IMR-90 (cell line): ENCODE data around the gene SF3A2. TPM values are rescaled to one million over a fixed set of nuclear protein-coding genes. Genes with fewer than 3 reads are reported as not detected.

Source experiments
- ATAC-seq: fragments of 200-7000 bp; cut with Tn5 transposase; 2 replicates; pipeline ENCODE4 v1.9.1; 2020; ENCODE audit warnings: low read depth, mild to moderate bottlenecking, moderate library complexity
- BruUV-seq: library from RNA; stranded (reverse); fragments of 400-500 nt; replicated peaks from 2 replicates; lab custom pipeline; 2021; lab: Mats Ljungman, UMichigan
- CTCF ChIA-PET: fragments of 300-600 bp; formaldehyde crosslinking; extraction: SDS; loops from one replicate; lab custom pipeline; 2021; ENCODE audit warnings: antibody characterized with exemption; lab: Yijun Ruan, JAX
- POLR2A ChIA-PET: fragments of 300-600 bp; sonication (Branson Sonifier 250); formaldehyde crosslinking; loops from one replicate; lab custom pipeline; 2022; ENCODE audit warnings: antibody characterized with exemption; ENCODE audit not compliant: unreplicated experiment; lab: Charles Lee
- DNase-seq: peaks from one replicate; pipeline ENCODE4 v3.0.0; 2013
- H2AFZ ChIP-seq: replicated peaks from 2 replicates; pipeline ENCODE3; 2013; ENCODE audit warnings: low read length, mild to moderate bottlenecking; ENCODE audit not compliant: poor library complexity
- H2AK5ac ChIP-seq: 2 replicates; pipeline ENCODE4 v1.6.1; 2013; ENCODE audit warnings: low read depth, low read length, inconsistent platforms
- H2AK9ac ChIP-seq: replicated peaks from 2 replicates; pipeline ENCODE3; 2013; ENCODE audit warnings: mild to moderate bottlenecking, low read depth, low read length, moderate library complexity; ENCODE audit not compliant: poor library complexity
- H2BK120ac ChIP-seq: 2 replicates; pipeline ENCODE4 v1.6.1; 2013; ENCODE audit warnings: low read depth, low read length, inconsistent platforms
- H2BK15ac ChIP-seq: 3 replicates; pipeline ENCODE4 v1.6.1; 2013; ENCODE audit warnings: low read depth, low read length, inconsistent platforms
- H2BK20ac ChIP-seq: 2 replicates; pipeline ENCODE4 v1.6.1; 2013; ENCODE audit warnings: low read depth, mild to moderate bottlenecking, inconsistent platforms, low read length, moderate library complexity
- H2BK5ac ChIP-seq: 2 replicates; pipeline ENCODE4 v1.6.1; 2013; ENCODE audit warnings: mild to moderate bottlenecking, low read depth, low read length, inconsistent platforms; ENCODE audit not compliant: poor library complexity, severe bottlenecking
- H3K14ac ChIP-seq: replicated peaks from 2 replicates; pipeline ENCODE4 v1.6.1; 2013; ENCODE audit warnings: low read depth, low read length, inconsistent platforms
- H3K18ac ChIP-seq: 2 replicates; pipeline ENCODE4 v1.6.1; 2013; ENCODE audit warnings: low read depth, low read length, control low read depth
- H3K23ac ChIP-seq: 2 replicates; pipeline ENCODE4 v1.6.1; 2013; ENCODE audit warnings: low read depth, low read length, inconsistent platforms
- H3K27ac ChIP-seq: 2 replicates; pipeline ENCODE4 v1.5.1; 2013; ENCODE audit warnings: mild to moderate bottlenecking, control low read depth, low read length; ENCODE audit not compliant: insufficient read depth
- H3K27me3 ChIP-seq: 2 replicates; pipeline ENCODE4 v1.6.1; 2013; ENCODE audit warnings: low read length; ENCODE audit not compliant: control insufficient read depth, insufficient read depth
- H3K36me3 ChIP-seq: 2 replicates; pipeline ENCODE4 v1.6.1; 2013; ENCODE audit warnings: low read length, mixed read lengths; ENCODE audit not compliant: control insufficient read depth, insufficient read depth
- H3K4ac ChIP-seq: 2 replicates; pipeline ENCODE4 v1.6.1; 2013; ENCODE audit warnings: low read depth, low read length, inconsistent platforms
- H3K4me1 ChIP-seq: 2 replicates; pipeline ENCODE4 v1.6.1; 2013; ENCODE audit warnings: low read length, mixed read lengths; ENCODE audit not compliant: control insufficient read depth, insufficient read depth
- H3K4me2 ChIP-seq: 2 replicates; pipeline ENCODE4 v1.6.1; 2013; ENCODE audit warnings: low read depth, mild to moderate bottlenecking, control low read depth, low read length, moderate library complexity
- H3K4me3 ChIP-seq: 2 replicates; pipeline ENCODE4 v1.5.1; 2013; ENCODE audit warnings: low read depth, mild to moderate bottlenecking, control low read depth, low read length, moderate library complexity; ENCODE audit not compliant: insufficient read depth
- H3K56ac ChIP-seq: 2 replicates; pipeline ENCODE4 v1.6.1; 2013; ENCODE audit warnings: low read length, inconsistent platforms; ENCODE audit not compliant: insufficient read depth; ENCODE audit errors: extremely low read depth
- H3K79me1 ChIP-seq, 2 experiments: 2 replicates each; pipeline ENCODE4 v1.6.1; 2013; ENCODE audit warnings: low read length in 2 of 2, inconsistent platforms in 1 of 2, low read depth in 1 of 2
- H3K9ac ChIP-seq: 2 replicates; pipeline ENCODE4 v1.6.1; 2013; ENCODE audit warnings: low read depth, low read length, control low read depth
- H3K9me1 ChIP-seq: 2 replicates; pipeline ENCODE4 v1.6.1; 2013; ENCODE audit warnings: low read length, inconsistent platforms; ENCODE audit not compliant: insufficient read depth
- H3K9me3 ChIP-seq: 2 replicates; pipeline ENCODE4 v1.6.1; 2013; ENCODE audit warnings: low read length; ENCODE audit not compliant: control insufficient read depth, insufficient read depth
- H4K20me1 ChIP-seq: 2 replicates; pipeline ENCODE4 v1.6.1; 2013; ENCODE audit warnings: low read length, inconsistent platforms; ENCODE audit not compliant: insufficient read depth
- H4K5ac ChIP-seq: 2 replicates; pipeline ENCODE4 v1.6.1; 2013; ENCODE audit warnings: mild to moderate bottlenecking, low read depth, low read length, control low read depth
- H4K8ac ChIP-seq, 2 experiments: 2 replicates each; pipeline ENCODE4 v1.6.1; 2013; ENCODE audit warnings: low read depth in 2 of 2, low read length in 2 of 2, control low read depth in 1 of 2, inconsistent platforms in 1 of 2
- H4K91ac ChIP-seq: 2 replicates; pipeline ENCODE4 v1.6.1; 2013; ENCODE audit warnings: low read depth, low read length, inconsistent platforms; ENCODE audit not compliant: insufficient read depth
- BHLHE40 ChIP-seq: fragments of 150-350 bp; IDR thresholded peaks from 2 replicates; pipeline ENCODE4 v1.6.1; 2016; ENCODE audit warnings: mild to moderate bottlenecking, low read depth, low read length
- CEBPB ChIP-seq: IDR thresholded peaks from 2 replicates; pipeline ENCODE4 v1.6.1; 2012; ENCODE audit warnings: low read depth, low read length, improper control_type of control experiment
- CHD1 ChIP-seq: IDR thresholded peaks from 2 replicates; pipeline ENCODE4 v1.6.1; 2012; ENCODE audit warnings: low read depth, low read length, improper control_type of control experiment
- CTCF ChIP-seq: conservative IDR thresholded peaks from 2 replicates; pipeline ENCODE4 v1.5.1; 2012; ENCODE audit warnings: mild to moderate bottlenecking, low read depth, low read length, improper control_type of control experiment
- ELK1 ChIP-seq: fragments of 150-350 bp; IDR thresholded peaks from 2 replicates; pipeline ENCODE4 v1.6.1; 2016; ENCODE audit warnings: low read depth, mild to moderate bottlenecking, low read length, moderate library complexity, borderline replicate concordance
- FOS ChIP-seq: fragments of 150-350 bp; IDR thresholded peaks from 2 replicates; pipeline ENCODE4 v1.6.1; 2016; ENCODE audit warnings: low read depth, low read length
- MAFK ChIP-seq: IDR thresholded peaks from 2 replicates; pipeline ENCODE4 v1.6.1; 2012; ENCODE audit warnings: low read depth, low read length, improper control_type of control experiment
- MAZ ChIP-seq: IDR thresholded peaks from 2 replicates; pipeline ENCODE4 v1.6.1; 2012; ENCODE audit warnings: low read depth, mild to moderate bottlenecking, low read length, improper control_type of control experiment, moderate library complexity, borderline replicate concordance
- MXI1 ChIP-seq: IDR thresholded peaks from 2 replicates; pipeline ENCODE4 v1.6.1; 2012; ENCODE audit warnings: low read depth, mild to moderate bottlenecking, low read length, moderate library complexity, borderline replicate concordance
- NFE2L2 ChIP-seq: fragments of 150-350 bp; IDR thresholded peaks from 2 replicates; pipeline ENCODE4 v1.6.1; 2016; ENCODE audit warnings: low read depth, mild to moderate bottlenecking, low read length
- POLR2A ChIP-seq: IDR thresholded peaks from 2 replicates; pipeline ENCODE4 v1.6.1; 2012; ENCODE audit warnings: mild to moderate bottlenecking, low read depth, low read length
- RAD21 ChIP-seq: IDR thresholded peaks from 2 replicates; pipeline ENCODE4 v1.6.1; 2012; ENCODE audit warnings: low read length, improper control_type of control experiment
- RCOR1 ChIP-seq: IDR thresholded peaks from 2 replicates; pipeline ENCODE4 v1.6.1; 2012; ENCODE audit warnings: mild to moderate bottlenecking, low read length, improper control_type of control experiment; ENCODE audit not compliant: insufficient replicate concordance
- RFX5 ChIP-seq: IDR thresholded peaks from 2 replicates; pipeline ENCODE4 v1.8.0; 2012; ENCODE audit warnings: low read depth, mild to moderate bottlenecking, low read length, moderate library complexity
- SMC3 ChIP-seq: fragments of 150-350 bp; IDR thresholded peaks from 2 replicates; pipeline ENCODE4 v1.6.1; 2016; ENCODE audit warnings: low read depth, mild to moderate bottlenecking, antibody characterized with exemption, low read length, moderate library complexity
- WGBS, 2 experiments: methylation state at CpG; one replicate each; pipeline versions ENCODE4 v1.1.5 to v1.1.7; 2013; ENCODE audit warnings: missing lambda C conversion rate in 2 of 2; ENCODE audit not compliant: insufficient read length in 1 of 2; ENCODE audit errors: extremely low coverage in 2 of 2; 5-methylcytosine and 5-hydroxymethylcytosine counted together
- dilution Hi-C: fragments of 300-500 bp; cut with HindIII; formaldehyde crosslinking; loops from one replicate; pipeline ENCODE4 v1.14.3; 2018; ENCODE audit warnings: low sequenced_read_pairs; ENCODE audit not compliant: unreplicated experiment
- in situ Hi-C: fragments of 300-500 bp; cut with MboI; formaldehyde crosslinking; loops from 3 replicates; pipeline ENCODE4 v1.14.3; 2019; ENCODE audit warnings: low sequenced_read_pairs, inconsistent platforms, mixed read lengths
- intact Hi-C: fragments of 100-400 bp; cut with micrococcal nuclease; formaldehyde crosslinking; loops from 2 replicates; pipeline ENCODE4 v1.10.0; 2022
- polyA plus RNA-seq, 3 experiments: library from polyadenylated mRNA; depleted of rRNA; stranded (reverse); fragments of >200 nt; gene quantifications; 2 replicates each; pipeline ENCODE4 v1.2.3, GENCODE V29; 2012; ENCODE audit warnings: low replicate concordance in 1 of 3
- total RNA-seq: library from RNA; depleted of rRNA; stranded (reverse); fragments of >200 nt; gene quantifications from 2 replicates; pipeline ENCODE4 v1.2.3, GENCODE V29; 2012
- TF ChIP-seq, protein P1 (sequence below): fragments of 150-350 bp; IDR thresholded peaks from 2 replicates; pipeline ENCODE4 v1.6.1; 2017; ENCODE audit warnings: mild to moderate bottlenecking, antibody characterized with exemption, low read length, low read depth

SF3A2 gene
- total and polyA plus RNA-seq, 2 of the 4 experiments (the other 2 are of a cell fraction): 4.8 to 34.5 TPM

DNA sequence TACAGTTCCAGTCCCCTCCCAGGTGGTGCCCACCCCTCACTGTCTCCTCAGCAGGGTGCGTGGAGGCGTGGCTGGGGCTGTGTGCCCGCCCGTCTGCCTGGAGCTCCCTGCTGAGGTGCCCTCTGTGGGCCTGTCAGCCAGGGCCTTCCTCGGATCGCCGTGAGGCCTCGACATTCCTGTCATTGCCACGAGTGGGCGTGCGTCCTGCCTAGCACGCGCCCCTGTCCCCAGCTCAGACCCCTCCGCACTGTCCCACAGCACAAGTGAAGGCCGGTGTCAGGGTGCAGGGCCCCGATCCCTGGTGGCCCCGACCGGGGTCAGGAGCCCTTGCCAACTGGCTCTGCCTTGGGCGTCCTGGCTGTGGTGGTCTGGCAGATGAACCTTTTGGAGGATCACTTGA lies 40.7 kb upstream of the SF3A2 start:
- Histone ChIP-seq H2AK9ac (no peak overlapping the region), H2AK5ac (no peak overlapping the region), H4K5ac (no peak overlapping the region), H3K9ac (no peak overlapping the region), H4K20me1 (peaks cover 34% of the 10 kb centered on the region), H2BK15ac (no peak overlapping the region), H4K91ac (no peak overlapping the region), H3K27me3 (no peaks in the 10 kb centered on the region), H3K4ac (no peak overlapping the region), H3K23ac (no peak overlapping the region), H3K27ac (no peak overlapping the region), H3K79me1 (peaks cover 17 to 85% of the 10 kb centered on the region in 2 experiments), H3K4me3 (no peak overlapping the region), H3K18ac (no peak overlapping the region), H3K14ac (no peak overlapping the region), H2BK5ac (no peak overlapping the region), H4K8ac (no peak overlapping the region), H3K9me3 (no peaks in the 10 kb centered on the region), H3K4me2 (no peak overlapping the region), H3K9me1 (no peaks in the 10 kb centered on the region; the same call in 1 of the 2 replicates), H3K4me1 (no peaks in the 10 kb centered on the region), H2BK120ac (no peak overlapping the region), H3K56ac (no peak overlapping the region), H2BK20ac (no peak overlapping the region), H3K36me3 (peaks cover 61% of the 10 kb centered on the region), H2AFZ (no peak overlapping the region)
- intact Hi-C loops: no loop called here
- TF ChIP-seq SMC3: no peak
- no peak for TF ChIP-seq MAZ
- TF ChIP-seq, protein P1, sequence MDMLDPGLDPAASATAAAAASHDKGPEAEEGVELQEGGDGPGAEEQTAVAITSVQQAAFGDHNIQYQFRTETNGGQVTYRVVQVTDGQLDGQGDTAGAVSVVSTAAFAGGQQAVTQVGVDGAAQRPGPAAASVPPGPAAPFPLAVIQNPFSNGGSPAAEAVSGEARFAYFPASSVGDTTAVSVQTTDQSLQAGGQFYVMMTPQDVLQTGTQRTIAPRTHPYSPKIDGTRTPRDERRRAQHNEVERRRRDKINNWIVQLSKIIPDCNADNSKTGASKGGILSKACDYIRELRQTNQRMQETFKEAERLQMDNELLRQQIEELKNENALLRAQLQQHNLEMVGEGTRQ: no peak
- TF ChIP-seq CEBPB: no peak
- no peak for TF ChIP-seq MAFK
- TF ChIP-seq MXI1: no peak
- TF ChIP-seq CHD1: no peak
- no peak for TF ChIP-seq NFE2L2
- no peak for TF ChIP-seq CTCF
- no peak for TF ChIP-seq RCOR1
- no peak for TF ChIP-seq FOS
- no peak for TF ChIP-seq RAD21
- TF ChIP-seq POLR2A: no peak
- TF ChIP-seq ELK1: no peak
- TF ChIP-seq RFX5: no peak
- no peak for TF ChIP-seq BHLHE40
- ChIA-PET CTCF (no interaction called here), POLR2A (no interaction called here)
- DNase-seq (no peak), ATAC-seq (no peak)
- in situ Hi-C loops: no loop called here
- WGBS, 2 experiments: 98% methylated on average over 14 of the region's 19 CpGs; no CpG with 5 or more reads in 1 of the 2 experiments
- dilution Hi-C loops: no loop called here
- no TSS peak for BruUV-seq
